ENCODE results near the gene ARMC9. TPM values are rescaled to one million over a fixed set of nuclear protein-coding genes. Genes with fewer than 3 reads are reported as not detected.

Gene ARMC9
- total and polyA plus RNA-seq, 2 of the 13 experiments (the other 11 are each of a cell fraction or from before 2014, with no cell fraction given), result 9.1 to 12.8 TPM

DNA sequence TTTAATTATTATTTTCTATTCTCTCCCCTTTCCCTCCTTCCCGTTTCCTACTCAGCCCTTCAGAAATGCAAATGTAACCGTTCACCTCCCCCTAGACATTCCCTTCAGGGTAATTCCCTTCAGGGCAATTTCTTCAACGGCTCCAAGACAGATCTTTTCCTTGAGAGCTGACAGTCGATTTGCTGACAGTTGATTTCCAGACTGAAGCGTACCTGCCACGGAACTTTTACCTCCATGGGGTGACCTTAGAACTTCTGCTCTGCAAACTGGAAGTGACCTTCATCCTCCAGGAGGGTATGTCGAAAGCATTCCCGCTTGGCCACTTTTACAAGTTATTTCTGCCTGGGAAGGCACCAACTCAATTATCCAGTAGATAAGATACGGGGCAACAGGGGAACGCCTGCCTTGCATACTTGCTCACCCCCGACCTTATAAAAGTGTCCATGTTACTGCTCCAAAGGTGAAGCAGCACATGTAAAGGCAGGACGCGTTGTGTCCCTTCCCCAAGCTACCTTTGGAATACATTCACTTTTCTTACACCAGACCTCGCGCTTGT, 215.6 kb downstream of the ARMC9 start (continued):
- TF ChIP-seq, protein P1, sequence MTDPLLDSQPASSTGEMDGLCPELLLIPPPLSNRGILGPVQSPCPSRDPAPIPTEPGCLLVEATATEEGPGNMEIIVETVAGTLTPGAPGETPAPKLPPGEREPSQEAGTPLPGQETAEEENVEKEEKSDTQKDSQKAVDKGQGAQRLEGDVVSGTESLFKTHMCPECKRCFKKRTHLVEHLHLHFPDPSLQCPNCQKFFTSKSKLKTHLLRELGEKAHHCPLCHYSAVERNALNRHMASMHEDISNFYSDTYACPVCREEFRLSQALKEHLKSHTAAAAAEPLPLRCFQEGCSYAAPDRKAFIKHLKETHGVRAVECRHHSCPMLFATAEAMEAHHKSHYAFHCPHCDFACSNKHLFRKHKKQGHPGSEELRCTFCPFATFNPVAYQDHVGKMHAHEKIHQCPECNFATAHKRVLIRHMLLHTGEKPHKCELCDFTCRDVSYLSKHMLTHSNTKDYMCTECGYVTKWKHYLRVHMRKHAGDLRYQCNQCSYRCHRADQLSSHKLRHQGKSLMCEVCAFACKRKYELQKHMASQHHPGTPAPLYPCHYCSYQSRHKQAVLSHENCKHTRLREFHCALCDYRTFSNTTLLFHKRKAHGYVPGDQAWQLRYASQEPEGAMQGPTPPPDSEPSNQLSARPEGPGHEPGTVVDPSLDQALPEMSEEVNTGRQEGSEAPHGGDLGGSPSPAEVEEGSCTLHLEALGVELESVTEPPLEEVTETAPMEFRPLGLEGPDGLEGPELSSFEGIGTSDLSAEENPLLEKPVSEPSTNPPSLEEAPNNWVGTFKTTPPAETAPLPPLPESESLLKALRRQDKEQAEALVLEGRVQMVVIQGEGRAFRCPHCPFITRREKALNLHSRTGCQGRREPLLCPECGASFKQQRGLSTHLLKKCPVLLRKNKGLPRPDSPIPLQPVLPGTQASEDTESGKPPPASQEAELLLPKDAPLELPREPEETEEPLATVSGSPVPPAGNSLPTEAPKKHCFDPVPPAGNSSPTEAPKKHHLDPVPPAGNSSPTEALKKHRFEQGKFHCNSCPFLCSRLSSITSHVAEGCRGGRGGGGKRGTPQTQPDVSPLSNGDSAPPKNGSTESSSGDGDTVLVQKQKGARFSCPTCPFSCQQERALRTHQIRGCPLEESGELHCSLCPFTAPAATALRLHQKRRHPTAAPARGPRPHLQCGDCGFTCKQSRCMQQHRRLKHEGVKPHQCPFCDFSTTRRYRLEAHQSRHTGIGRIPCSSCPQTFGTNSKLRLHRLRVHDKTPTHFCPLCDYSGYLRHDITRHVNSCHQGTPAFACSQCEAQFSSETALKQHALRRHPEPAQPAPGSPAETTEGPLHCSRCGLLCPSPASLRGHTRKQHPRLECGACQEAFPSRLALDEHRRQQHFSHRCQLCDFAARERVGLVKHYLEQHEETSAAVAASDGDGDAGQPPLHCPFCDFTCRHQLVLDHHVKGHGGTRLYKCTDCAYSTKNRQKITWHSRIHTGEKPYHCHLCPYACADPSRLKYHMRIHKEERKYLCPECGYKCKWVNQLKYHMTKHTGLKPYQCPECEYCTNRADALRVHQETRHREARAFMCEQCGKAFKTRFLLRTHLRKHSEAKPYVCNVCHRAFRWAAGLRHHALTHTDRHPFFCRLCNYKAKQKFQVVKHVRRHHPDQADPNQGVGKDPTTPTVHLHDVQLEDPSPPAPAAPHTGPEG (CRISPR knock-in tag; IDR thresholded peaks at IDR 0.05), result no peak
- peak; percentile 49; the same call in 1 of the 2 replicates for TF ChIP-seq IRF2 (CRISPR knock-in tag; IDR thresholded peaks at IDR 0.05)
- TF ChIP-seq NCOA2 (CRISPR knock-in tag; IDR thresholded peaks at IDR 0.05), result peak; percentile 46; the same call in 1 of the 2 replicates
- no peak for TF ChIP-seq CREB1 (IDR thresholded peaks at IDR 0.05)
- TF ChIP-seq CREB1 (CRISPR knock-in tag; IDR thresholded peaks at IDR 0.05), result peak; percentile 48; the same call in 1 of the 2 replicates
- peak; percentile 48; the same call in 1 of the 2 replicates for TF ChIP-seq ETV5 (CRISPR knock-in tag; IDR thresholded peaks at IDR 0.05; ENCODE audit: borderline replicate concordance)
- TF ChIP-seq AKAP8 (CRISPR knock-in tag; IDR thresholded peaks at IDR 0.05), result no peak
- TF ChIP-seq XBP1 (CRISPR knock-in tag; IDR thresholded peaks at IDR 0.05), result no peak
- TF ChIP-seq ZNF10 (CRISPR knock-in tag; IDR thresholded peaks at IDR 0.05; ENCODE audit: borderline replicate concordance, low read depth), result no peak
- TF ChIP-seq, protein P2, sequence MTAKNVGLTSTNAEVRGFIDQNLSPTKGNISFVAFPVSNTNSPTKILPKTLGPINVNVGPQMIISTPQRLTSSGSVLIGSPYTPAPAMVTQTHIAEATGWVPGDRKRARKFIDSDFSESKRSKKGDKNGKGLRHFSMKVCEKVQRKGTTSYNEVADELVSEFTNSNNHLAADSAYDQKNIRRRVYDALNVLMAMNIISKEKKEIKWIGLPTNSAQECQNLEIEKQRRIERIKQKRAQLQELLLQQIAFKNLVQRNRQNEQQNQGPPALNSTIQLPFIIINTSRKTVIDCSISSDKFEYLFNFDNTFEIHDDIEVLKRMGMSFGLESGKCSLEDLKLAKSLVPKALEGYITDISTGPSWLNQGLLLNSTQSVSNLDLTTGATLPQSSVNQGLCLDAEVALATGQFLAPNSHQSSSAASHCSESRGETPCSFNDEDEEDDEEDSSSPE (CRISPR knock-in tag; IDR thresholded peaks at IDR 0.05), result peak; percentile 74; the same call in 1 of the 2 replicates
- TF ChIP-seq ZMAT3 (CRISPR knock-in tag; conservative IDR thresholded peaks at IDR 0.05), result peak; percentile 59; the same call in 1 of the 2 replicates
- TF ChIP-seq SALL1 (CRISPR knock-in tag; IDR thresholded peaks at IDR 0.05), result peak; percentile 67
- TF ChIP-seq EZH2 (conservative IDR thresholded peaks at IDR 0.05; ENCODE audit: low read depth, low read length), result no peak
- peak; percentile 65; the same call in 1 of the 2 replicates for TF ChIP-seq NR2F2 (IDR thresholded peaks at IDR 0.05; ENCODE audit: borderline replicate concordance, low read depth)
- TF ChIP-seq PHF21A (CRISPR knock-in tag; IDR thresholded peaks at IDR 0.05), result peak; percentile 67; the same call in 1 of the 2 replicates
- TF ChIP-seq ZNF20 (CRISPR knock-in tag; IDR thresholded peaks at IDR 0.05), result no peak
- TF ChIP-seq, protein P3, sequence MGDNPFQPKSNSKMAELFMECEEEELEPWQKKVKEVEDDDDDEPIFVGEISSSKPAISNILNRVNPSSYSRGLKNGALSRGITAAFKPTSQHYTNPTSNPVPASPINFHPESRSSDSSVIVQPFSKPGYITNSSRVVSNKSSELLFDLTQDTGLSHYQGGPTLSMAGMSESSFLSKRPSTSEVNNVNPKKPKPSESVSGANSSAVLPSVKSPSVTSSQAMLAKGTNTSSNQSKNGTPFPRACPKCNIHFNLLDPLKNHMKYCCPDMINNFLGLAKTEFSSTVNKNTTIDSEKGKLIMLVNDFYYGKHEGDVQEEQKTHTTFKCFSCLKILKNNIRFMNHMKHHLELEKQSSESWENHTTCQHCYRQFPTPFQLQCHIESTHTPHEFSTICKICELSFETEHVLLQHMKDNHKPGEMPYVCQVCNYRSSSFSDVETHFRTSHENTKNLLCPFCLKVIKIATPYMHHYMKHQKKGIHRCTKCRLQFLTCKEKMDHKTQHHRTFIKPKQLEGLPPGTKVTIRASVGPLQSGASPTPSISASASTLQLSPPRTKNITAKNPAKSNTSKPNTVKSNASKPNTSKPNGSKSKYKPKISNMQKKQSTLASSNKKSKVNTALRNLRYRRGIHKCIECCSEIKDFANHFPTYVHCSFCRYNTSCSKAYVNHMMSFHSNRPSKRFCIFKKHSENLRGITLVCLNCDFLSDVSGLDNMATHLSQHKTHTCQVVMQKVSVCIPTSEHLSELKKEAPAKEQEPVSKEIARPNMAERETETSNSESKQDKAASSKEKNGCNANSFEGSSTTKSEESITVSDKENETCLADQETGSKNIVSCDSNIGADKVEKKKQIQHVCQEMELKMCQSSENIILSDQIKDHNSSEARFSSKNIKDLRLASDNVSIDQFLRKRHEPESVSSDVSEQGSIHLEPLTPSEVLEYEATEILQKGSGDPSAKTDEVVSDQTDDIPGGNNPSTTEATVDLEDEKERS (CRISPR knock-in tag; IDR thresholded peaks at IDR 0.05), result no peak
- TF ChIP-seq, protein P4, sequence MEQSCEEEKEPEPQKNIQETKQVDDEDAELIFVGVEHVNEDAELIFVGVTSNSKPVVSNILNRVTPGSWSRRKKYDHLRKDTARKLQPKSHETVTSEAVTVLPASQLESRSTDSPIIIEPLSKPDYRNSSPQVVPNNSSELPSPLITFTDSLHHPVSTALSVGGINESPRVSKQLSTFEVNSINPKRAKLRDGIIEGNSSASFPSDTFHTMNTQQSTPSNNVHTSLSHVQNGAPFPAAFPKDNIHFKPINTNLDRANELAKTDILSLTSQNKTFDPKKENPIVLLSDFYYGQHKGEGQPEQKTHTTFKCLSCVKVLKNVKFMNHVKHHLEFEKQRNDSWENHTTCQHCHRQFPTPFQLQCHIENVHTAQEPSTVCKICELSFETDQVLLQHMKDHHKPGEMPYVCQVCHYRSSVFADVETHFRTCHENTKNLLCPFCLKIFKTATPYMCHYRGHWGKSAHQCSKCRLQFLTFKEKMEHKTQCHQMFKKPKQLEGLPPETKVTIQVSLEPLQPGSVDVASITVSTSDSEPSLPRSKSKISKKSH (CRISPR knock-in tag; IDR thresholded peaks at IDR 0.05; ENCODE audit: borderline replicate concordance), result no peak
- TF ChIP-seq HIVEP1 (CRISPR knock-in tag; IDR thresholded peaks at IDR 0.05), result no peak

Measured in HepG2 (cell line).